ENCODE results near the gene RGS12. TPM values are rescaled to one million over a fixed set of nuclear protein-coding genes. Genes with fewer than 3 reads are reported as not detected.

The RGS12 gene
- total and polyA plus RNA-seq, 10 donors = 7.5 to 36.2 (median 20.1) TPM

GRCh38 chr4:3245676-3246075 lies 47.1 kb upstream of the RGS12 start:
- no peaks in the 10 kb centered on the region for H3K27me3 ChIP-seq (replicated peaks in 1 of 7)
- H3K9me3 ChIP-seq = no peaks in the 10 kb centered on the region
- TF ChIP-seq POLR2A (IDR thresholded peaks at IDR 0.05) = no peak
- no peak for TF ChIP-seq POLR2AphosphoS5 (IDR thresholded peaks at IDR 0.05)
- no peak for TF ChIP-seq CTCF (IDR thresholded peaks at IDR 0.05 in 8 of 11, conservative IDR thresholded peaks at IDR 0.05 in 3 of 11)
- H3K27ac ChIP-seq = no peak overlapping the region
- peaks cover 0 to 4% (median 0%) of the 10 kb centered on the region in 6 donors for H3K4me1 ChIP-seq
- peaks cover 0 to 47% (median 10%) of the 10 kb centered on the region in 6 donors for H3K36me3 ChIP-seq
- intact Hi-C loops (cut with DNase I; ENCODE audit: low total_unique reads) = no loop called here
- no peak overlapping the region for H3K4me3 ChIP-seq
- no peak for DNase-seq
- WGBS, 5 donors = 77 to 93% (median 87%) methylated on average over 1 to 6 of the region's 6 CpGs

GRCh38 chr4:3246458-3247398 lies 46.1 kb upstream of the RGS12 start:
- Histone ChIP-seq H3K36me3 (peaks cover 0 to 37% (median 3%) of the 10 kb centered on the region in 6 donors), H3K9me3 (no peaks in the 10 kb centered on the region), H3K27ac (no peak overlapping the region), H3K4me1 (peaks cover 0 to 4% (median 0%) of the 10 kb centered on the region in 6 donors), H3K27me3 (replicated peaks in 1 of 7) (no peaks in the 10 kb centered on the region), H3K4me3 (no peak overlapping the region)
- TF ChIP-seq POLR2A (IDR thresholded peaks at IDR 0.05) (no peak), POLR2AphosphoS5 (IDR thresholded peaks at IDR 0.05) (peak in 1 of 3 donors; percentile 42)
- intact Hi-C loops (cut with DNase I; ENCODE audit: low total_unique reads) = no loop called here
- no peak for DNase-seq
- 70 to 90% (median 83%) methylated on average over 4 to 16 of the region's 16 CpGs for WGBS, 5 donors

- Histone ChIP-seq H3K27ac (no peak overlapping the region), H3K4me1 (peaks cover 0 to 7% (median 0%) of the 10 kb centered on the region in 6 donors), H3K27me3 (replicated peaks in 1 of 7) (no peaks in the 10 kb centered on the region), H3K4me3 (no peak overlapping the region), H3K36me3 (peaks cover 0 to 28% (median under 1%) of the 10 kb centered on the region in 6 donors), H3K9me3 (no peaks in the 10 kb centered on the region)
- WGBS, 5 donors = 88 to 95% (median 91%) methylated on average over 7 to 21 of the region's 21 CpGs
- TF ChIP-seq CTCF (IDR thresholded peaks at IDR 0.05 in 8 of 11, conservative IDR thresholded peaks at IDR 0.05 in 3 of 11) (no peak), POLR2A (IDR thresholded peaks at IDR 0.05) (no peak), POLR2AphosphoS5 (IDR thresholded peaks at IDR 0.05) (no peak)
- DNase-seq = no peak
- intact Hi-C loops (cut with DNase I; ENCODE audit: low total_unique reads) = no loop called here
Observed at GRCh38 chr4:3247399-3248177, 45.2 kb upstream of the RGS12 start.

GRCh38 chr4:3248178-3248480 lies 44.7 kb upstream of the RGS12 start:
- Histone ChIP-seq H3K36me3 (peaks cover 0 to 25% (median 0%) of the 10 kb centered on the region in 6 donors), H3K4me1 (peaks cover 0 to 6% (median 0%) of the 10 kb centered on the region in 6 donors), H3K4me3 (no peak overlapping the region), H3K27me3 (replicated peaks in 1 of 7) (no peaks in the 10 kb centered on the region), H3K9me3 (no peaks in the 10 kb centered on the region), H3K27ac (no peak overlapping the region)
- intact Hi-C loops (cut with DNase I; ENCODE audit: low total_unique reads) = no loop called here
- no peak for DNase-seq
- 94 to 100% (median 98%) methylated on average over 8 to 14 of the region's 14 CpGs for WGBS, 5 donors
- no peak for TF ChIP-seq POLR2A (IDR thresholded peaks at IDR 0.05)
- no peak for TF ChIP-seq CTCF (IDR thresholded peaks at IDR 0.05 in 8 of 11, conservative IDR thresholded peaks at IDR 0.05 in 3 of 11)
- TF ChIP-seq POLR2AphosphoS5 (IDR thresholded peaks at IDR 0.05) = no peak

Data from spleen (tissue), 11 donors.